ENCODE results near the gene PLCXD3.

PLCXD3 gene

GRCh38 chr5:41264019-41264418, 246.4 kb downstream of the PLCXD3 start:
- Histone ChIP-seq H3K36me3 (ENCODE audit: insufficient read depth, low read length) (no peaks in the 10 kb centered on the region), H3K4me1 (ENCODE audit: insufficient read depth, low read length, poor library complexity, severe bottlenecking) (no peaks in the 10 kb centered on the region), H3K9me2 (replicated peaks; ENCODE audit: low read depth, low read length) (no peaks in the 10 kb centered on the region)

GRCh38 chr5:41263335-41263734, 247.1 kb downstream of the PLCXD3 start:
- TF ChIP-seq CTCF (conservative IDR thresholded peaks at IDR 0.05; ENCODE audit: low read length) (no peak), EZH2phosphoT487 (IDR thresholded peaks at IDR 0.05; ENCODE audit: borderline replicate concordance) (no peak)
- H3K27me3 ChIP-seq (ENCODE audit: insufficient read depth, low read length, poor library complexity, severe bottlenecking) = no peaks in the 10 kb centered on the region
- no peaks in the 10 kb centered on the region for H3F3A ChIP-seq (ENCODE audit: low read depth)
- no peaks in the 10 kb centered on the region for H3K9me2 ChIP-seq (replicated peaks; ENCODE audit: low read depth, low read length)
- H3K4me2 ChIP-seq (ENCODE audit: low read depth, low read length, poor library complexity, severe bottlenecking) = no peak overlapping the region
- H2AFZ ChIP-seq (ENCODE audit: low read length) = no peak overlapping the region
- H3K4me3 ChIP-seq (ENCODE audit: low read length, poor library complexity, severe bottlenecking) = no peak overlapping the region
- H3K4me1 ChIP-seq (ENCODE audit: insufficient read depth, low read length, poor library complexity, severe bottlenecking) = no peaks in the 10 kb centered on the region
- H3K9ac ChIP-seq (ENCODE audit: low read depth, low read length, poor library complexity, severe bottlenecking) = no peak overlapping the region
- H4K20me1 ChIP-seq (ENCODE audit: insufficient read depth, low read length, poor library complexity, severe bottlenecking) = no peaks in the 10 kb centered on the region
- H3K36me3 ChIP-seq (ENCODE audit: insufficient read depth, low read length) = no peaks in the 10 kb centered on the region
- H3K79me2 ChIP-seq (ENCODE audit: insufficient read depth, low read length) = no peaks in the 10 kb centered on the region
- H3K9me3 ChIP-seq (ENCODE audit: insufficient read depth, low read depth, low read length) = no peaks in the 10 kb centered on the region

More at GRCh38 chr5:41264019-41264418, 246.4 kb downstream of the PLCXD3 start:
- Histone ChIP-seq H4K20me1 (ENCODE audit: insufficient read depth, low read length, poor library complexity, severe bottlenecking) (no peaks in the 10 kb centered on the region), H3K79me2 (ENCODE audit: insufficient read depth, low read length) (no peaks in the 10 kb centered on the region), H3K4me3 (ENCODE audit: low read length, poor library complexity, severe bottlenecking) (no peak overlapping the region), H3F3A (ENCODE audit: low read depth) (no peaks in the 10 kb centered on the region), H3K4me2 (ENCODE audit: low read depth, low read length, poor library complexity, severe bottlenecking) (no peak overlapping the region), H2AFZ (ENCODE audit: low read length) (no peak overlapping the region), H3K27me3 (ENCODE audit: insufficient read depth, low read length, poor library complexity, severe bottlenecking) (no peaks in the 10 kb centered on the region), H3K9ac (ENCODE audit: low read depth, low read length, poor library complexity, severe bottlenecking) (no peak overlapping the region), H3K9me3 (ENCODE audit: insufficient read depth, low read depth, low read length) (no peaks in the 10 kb centered on the region)
- no peak for TF ChIP-seq CTCF (conservative IDR thresholded peaks at IDR 0.05; ENCODE audit: low read length)
